ENCODE measurements around the gene PLCB4. TPM values are rescaled to one million over a fixed set of nuclear protein-coding genes. Genes with fewer than 3 reads are reported as not detected.
A peak's percentile ranks its signal among the peaks of the same experiment; 100 is the strongest.

PLCB4 gene
- total and polyA plus RNA-seq, 5 donors, result 9.4 to 42.2 (median 27.7) TPM

- no peak for ATAC-seq
- H3K4me1 ChIP-seq (ENCODE audit: control insufficient read depth, insufficient read depth, low read length), result peaks cover 3% of the 10 kb centered on the region
- DNase-seq, result no peak
Observed at GRCh38 chr20:9126527-9126926, 57.6 kb downstream of the PLCB4 start.

GRCh38 chr20:9128568-9128967, 59.7 kb downstream of the PLCB4 start:
- H3K4me1 ChIP-seq (ENCODE audit: control insufficient read depth, insufficient read depth, low read length), result peaks cover 3% of the 10 kb centered on the region
- H3K9me3 ChIP-seq (ENCODE audit: control insufficient read depth, low read length), result no peaks in the 10 kb centered on the region
- H3K27me3 ChIP-seq (ENCODE audit: control insufficient read depth, insufficient read depth), result no peaks in the 10 kb centered on the region
- WGBS, result 97% methylated on average over 3 of the region's 3 CpGs
- H3K4me3 ChIP-seq (ENCODE audit: low read length), result no peak overlapping the region
- no peak overlapping the region for H3K27ac ChIP-seq (ENCODE audit: low read length)
- intact Hi-C loops (cut with DNase I), result no loop called here
- ATAC-seq, result no peak
- no peak for DNase-seq

More at GRCh38 chr20:9126527-9126926, 57.6 kb downstream of the PLCB4 start:
- Histone ChIP-seq H3K27me3 (ENCODE audit: control insufficient read depth, insufficient read depth) (no peaks in the 10 kb centered on the region), H3K4me3 (ENCODE audit: low read length) (no peak overlapping the region), H3K9me3 (ENCODE audit: control insufficient read depth, low read length) (no peaks in the 10 kb centered on the region), H3K27ac (ENCODE audit: low read length) (no peak overlapping the region)
- intact Hi-C loops (cut with DNase I), result no loop called here

GRCh38 chr20:9129756-9130155, 60.9 kb downstream of the PLCB4 start:
- intact Hi-C loops (cut with DNase I), result no loop called here
- ATAC-seq (no peak), DNase-seq (no peak)
- no peaks in the 10 kb centered on the region for H3K27me3 ChIP-seq (ENCODE audit: control insufficient read depth, insufficient read depth)
- WGBS, result 36% methylated on average over 3 of the region's 3 CpGs
- H3K4me1 ChIP-seq (ENCODE audit: control insufficient read depth, insufficient read depth, low read length), result peaks cover 3% of the 10 kb centered on the region
- no peak overlapping the region for H3K4me3 ChIP-seq (ENCODE audit: low read length)
- H3K27ac ChIP-seq (ENCODE audit: low read length), result no peak overlapping the region
- H3K9me3 ChIP-seq (ENCODE audit: control insufficient read depth, low read length), result no peaks in the 10 kb centered on the region

GRCh38 chr20:9130521-9130920, 61.6 kb downstream of the PLCB4 start:
- ATAC-seq (no peak), DNase-seq (no peak)
- Histone ChIP-seq H3K4me3 (ENCODE audit: low read length) (no peak overlapping the region), H3K9me3 (ENCODE audit: control insufficient read depth, low read length) (no peaks in the 10 kb centered on the region), H3K27me3 (ENCODE audit: control insufficient read depth, insufficient read depth) (no peaks in the 10 kb centered on the region), H3K27ac (ENCODE audit: low read length) (no peak overlapping the region), H3K4me1 (ENCODE audit: control insufficient read depth, insufficient read depth, low read length) (peaks cover 3% of the 10 kb centered on the region)
- intact Hi-C loops (cut with DNase I), result no loop called here
- WGBS, result 1% methylated on average over 1 of the region's 1 CpG

- Histone ChIP-seq H3K27ac (ENCODE audit: low read length) (no peak overlapping the region), H3K27me3 (ENCODE audit: control insufficient read depth, insufficient read depth) (no peaks in the 10 kb centered on the region), H3K4me3 (ENCODE audit: low read length) (no peak overlapping the region), H3K4me1 (ENCODE audit: control insufficient read depth, insufficient read depth, low read length) (peaks cover 6% of the 10 kb centered on the region), H3K9me3 (ENCODE audit: control insufficient read depth, low read length) (no peaks in the 10 kb centered on the region)
- 98% methylated on average over 3 of the region's 3 CpGs for WGBS
- intact Hi-C loops (cut with DNase I), result no loop called here
- no peak for DNase-seq
- no peak for ATAC-seq
Observed at GRCh38 chr20:9131841-9132240, 63.0 kb downstream of the PLCB4 start.

- H3K4me1 ChIP-seq (ENCODE audit: control insufficient read depth, insufficient read depth, low read length), result peaks cover 6% of the 10 kb centered on the region
- no peak for ATAC-seq
- no peak overlapping the region for H3K4me3 ChIP-seq (ENCODE audit: low read length)
- DNase-seq, result no peak
- WGBS, result 26% methylated on average over 2 of the region's 2 CpGs
- no peaks in the 10 kb centered on the region for H3K9me3 ChIP-seq (ENCODE audit: control insufficient read depth, low read length)
- no peak overlapping the region for H3K27ac ChIP-seq (ENCODE audit: low read length)
- H3K27me3 ChIP-seq (ENCODE audit: control insufficient read depth, insufficient read depth), result no peaks in the 10 kb centered on the region
- intact Hi-C loops (cut with DNase I), result no loop called here
Observed at GRCh38 chr20:9134346-9134745, 65.5 kb downstream of the PLCB4 start.

- WGBS, result 22% methylated on average over 3 of the region's 3 CpGs
- no peaks in the 10 kb centered on the region for H3K9me3 ChIP-seq (ENCODE audit: control insufficient read depth, low read length)
- peaks cover 6% of the 10 kb centered on the region for H3K4me1 ChIP-seq (ENCODE audit: control insufficient read depth, insufficient read depth, low read length)
- DNase-seq, result no peak
- no peak overlapping the region for H3K27ac ChIP-seq (ENCODE audit: low read length)
- H3K4me3 ChIP-seq (ENCODE audit: low read length), result no peak overlapping the region
- H3K27me3 ChIP-seq (ENCODE audit: control insufficient read depth, insufficient read depth), result no peaks in the 10 kb centered on the region
- ATAC-seq, result peak; percentile 19 to 53
- intact Hi-C loops (cut with DNase I), result no loop called here
Observed at GRCh38 chr20:9136114-9136513, 67.2 kb downstream of the PLCB4 start.

GRCh38 chr20:9137001-9137400, 68.1 kb downstream of the PLCB4 start:
- peaks cover 7% of the 10 kb centered on the region for H3K4me1 ChIP-seq (ENCODE audit: control insufficient read depth, insufficient read depth, low read length)
- H3K9me3 ChIP-seq (ENCODE audit: control insufficient read depth, low read length), result no peaks in the 10 kb centered on the region
- intact Hi-C loops (cut with DNase I), result no loop called here

GRCh38 chr20:9139106-9139833, 70.4 kb downstream of the PLCB4 start:
- peak in 1 of 2 donors; percentile 21 for ATAC-seq

More at GRCh38 chr20:9137001-9137400, 68.1 kb downstream of the PLCB4 start:
- Histone ChIP-seq H3K27ac (ENCODE audit: low read length) (no peak overlapping the region), H3K27me3 (ENCODE audit: control insufficient read depth, insufficient read depth) (no peaks in the 10 kb centered on the region), H3K4me3 (ENCODE audit: low read length) (no peak overlapping the region)
- 82% methylated on average over 7 of the region's 7 CpGs for WGBS
- ATAC-seq (no peak), DNase-seq (no peak)

GRCh38 chr20:9140162-9140760, 71.4 kb downstream of the PLCB4 start:
- WGBS, result 72% methylated on average over 8 of the region's 8 CpGs
- intact Hi-C loops (cut with DNase I), result no loop called here
- no peak overlapping the region for H3K27ac ChIP-seq (ENCODE audit: low read length)
- ATAC-seq (no peak), DNase-seq (no peak)
- peaks cover 7% of the 10 kb centered on the region for H3K4me1 ChIP-seq (ENCODE audit: control insufficient read depth, insufficient read depth, low read length)
- H3K4me3 ChIP-seq (ENCODE audit: low read length), result no peak overlapping the region
- H3K9me3 ChIP-seq (ENCODE audit: control insufficient read depth, low read length), result no peaks in the 10 kb centered on the region
- no peaks in the 10 kb centered on the region for H3K27me3 ChIP-seq (ENCODE audit: control insufficient read depth, insufficient read depth)

More at GRCh38 chr20:9139106-9139833, 70.4 kb downstream of the PLCB4 start:
- no peaks in the 10 kb centered on the region for H3K9me3 ChIP-seq (ENCODE audit: control insufficient read depth, low read length)
- H3K27ac ChIP-seq (ENCODE audit: low read length), result no peak overlapping the region
- H3K4me3 ChIP-seq (ENCODE audit: low read length), result no peak overlapping the region
- H3K27me3 ChIP-seq (ENCODE audit: control insufficient read depth, insufficient read depth), result no peaks in the 10 kb centered on the region
- intact Hi-C loops (cut with DNase I), result no loop called here
- peaks cover 7% of the 10 kb centered on the region for H3K4me1 ChIP-seq (ENCODE audit: control insufficient read depth, insufficient read depth, low read length)
- WGBS, result 74% methylated on average over 3 of the region's 3 CpGs
- DNase-seq, result peak in 1 of 3 donors; percentile 30

- Histone ChIP-seq H3K9me3 (ENCODE audit: control insufficient read depth, low read length) (no peaks in the 10 kb centered on the region), H3K27me3 (ENCODE audit: control insufficient read depth, insufficient read depth) (no peaks in the 10 kb centered on the region), H3K4me1 (ENCODE audit: control insufficient read depth, insufficient read depth, low read length) (peaks cover 7% of the 10 kb centered on the region), H3K4me3 (ENCODE audit: low read length) (no peak overlapping the region), H3K27ac (ENCODE audit: low read length) (no peak overlapping the region)
- no peak for DNase-seq
- no peak for ATAC-seq
- WGBS, result 58% methylated on average over 1 of the region's 1 CpG
- intact Hi-C loops (cut with DNase I), result no loop called here
Observed at GRCh38 chr20:9141070-9141469, 72.2 kb downstream of the PLCB4 start.
